Measurements from ENCODE around the gene CABYR. TPM values are rescaled to one million over a fixed set of nuclear protein-coding genes. Genes with fewer than 3 reads are reported as not detected.

The CABYR gene
- total and polyA plus RNA-seq, 2 of the 8 experiments (the other 6 are each of a cell fraction or from before 2014, with no cell fraction given), result 14.5 to 18.8 TPM

DNA sequence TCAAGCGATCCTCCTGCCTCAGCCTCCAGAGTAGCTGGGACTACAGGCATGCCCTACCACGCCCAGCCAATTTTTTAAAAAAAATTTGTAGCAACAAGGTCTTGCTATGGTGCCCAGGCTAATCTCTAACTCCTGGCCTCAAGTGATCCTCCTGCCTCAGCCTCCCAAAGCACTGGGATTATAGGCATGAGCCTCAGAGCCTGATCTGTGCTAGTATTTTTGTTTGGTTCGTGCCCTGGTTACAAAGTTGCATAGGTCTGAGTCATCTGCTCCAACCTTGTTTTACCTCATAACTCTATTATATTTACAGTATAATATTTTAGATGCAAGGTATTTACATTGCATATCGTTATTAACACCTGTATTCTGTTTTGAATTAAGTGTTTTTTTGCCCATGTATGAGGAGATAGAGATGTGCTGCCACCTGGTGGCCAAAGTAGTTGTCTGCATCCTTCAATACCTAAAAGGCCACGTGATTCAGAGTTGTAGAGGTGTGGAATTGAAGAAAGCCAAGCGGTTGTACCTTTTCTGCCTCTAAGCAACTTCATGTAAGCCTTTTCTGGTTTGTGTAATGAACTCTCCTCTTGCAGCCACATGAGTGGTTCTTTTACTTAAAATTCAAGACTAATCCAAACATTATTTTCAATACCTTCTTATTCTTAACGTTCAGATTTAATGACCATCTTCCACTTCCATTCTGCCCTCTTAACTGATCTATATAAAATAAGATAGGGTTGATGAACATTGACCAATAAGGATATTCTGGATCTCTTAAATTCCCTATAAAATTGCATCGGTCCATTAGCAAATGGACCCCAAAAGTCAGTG, 19.9 kb upstream of the CABYR start:
- POLR2A ChIA-PET (ENCODE audit: partially characterized antibody), result interaction anchor here (0.6 kb wide), 1 partner anchor 93 kb away, joined by 3 read pairs; no protein-coding TSS in a partner anchor
- H3K9me3 ChIP-seq (ENCODE audit: insufficient read depth in 2 of 2, low read depth in 1 of 2, low read length in 1 of 2), result no peaks in the 10 kb centered on the region
- no peak overlapping the region for H2BK15ac ChIP-seq (ENCODE audit: low read length)
- H3K23ac ChIP-seq (ENCODE audit: insufficient read length), result no peak overlapping the region
- H3K27ac ChIP-seq (ENCODE audit: low read depth, low read length), result no peak overlapping the region
- H3K23me2 ChIP-seq (ENCODE audit: low read depth, low read length), result no peaks in the 10 kb centered on the region; the same call in 1 of the 2 replicates
- DNase-seq (ENCODE audit: low read depth in 1 of 2, low spot score in 2 of 2) (peak in 1 of 2 experiments; percentile 76), FAIRE-seq (peak; percentile 99)
- no peak overlapping the region for H4K5ac ChIP-seq (ENCODE audit: insufficient read length, low read depth, low read length)
- no peaks in the 10 kb centered on the region for H3K79me1 ChIP-seq (ENCODE audit: low read depth, low read length)
- no peaks in the 10 kb centered on the region for H3K4me1 ChIP-seq (replicated peaks in 1 of 4; ENCODE audit: control insufficient read depth in 3 of 4, insufficient read depth in 4 of 4, low read length in 3 of 4)
- no peak overlapping the region for H2BK20ac ChIP-seq (ENCODE audit: low read length)
- no peak overlapping the region for H3K9ac ChIP-seq (replicated peaks in 1 of 4; ENCODE audit: extremely low read depth in 1 of 4, low read depth in 3 of 4, low read length in 3 of 4)
- no peak overlapping the region for H3K56ac ChIP-seq (replicated peaks; ENCODE audit: insufficient read length, low read depth, low read length)
- no peak overlapping the region for H2BK5ac ChIP-seq (ENCODE audit: low read depth, low read length)
- H2AFZ ChIP-seq (ENCODE audit: low read length), result no peak overlapping the region
- H3K27me3 ChIP-seq (replicated peaks in 1 of 4; ENCODE audit: control insufficient read depth in 3 of 4, extremely low read depth in 1 of 4, insufficient read depth in 3 of 4, low read length in 3 of 4), result no peaks in the 10 kb centered on the region
- CTCF ChIA-PET (ENCODE audit: partially characterized antibody), result interaction anchor here (0.7 to 3.6 kb wide), 17 partner anchors 10 to 416 kb away, joined by 3 to 11 read pairs (median 3); no protein-coding TSS in a partner anchor
- peaks cover 0 to 2% of the 10 kb centered on the region in 2 experiments for H4K20me1 ChIP-seq (replicated peaks in 1 of 2; ENCODE audit: control insufficient read depth in 1 of 2, insufficient read depth in 2 of 2, low read length in 2 of 2)
- no peak overlapping the region for H3K4ac ChIP-seq (replicated peaks; ENCODE audit: insufficient read length, low read depth, low read length)
- no peak overlapping the region for H4K8ac ChIP-seq (ENCODE audit: extremely low read depth, insufficient read depth, low read length)
- H3K18ac ChIP-seq (ENCODE audit: extremely low read depth, low read length), result no peak overlapping the region
- H3K14ac ChIP-seq (ENCODE audit: insufficient read length), result no peak overlapping the region
- H4K91ac ChIP-seq (replicated peaks; ENCODE audit: insufficient read length, low read length), result no peak overlapping the region
- H2AK5ac ChIP-seq (ENCODE audit: low read depth, low read length), result no peak overlapping the region
- H3K36me3 ChIP-seq (ENCODE audit: control insufficient read depth in 2 of 4, insufficient read depth in 4 of 4, low read length in 3 of 4), result peaks cover 0 to 4% (median 0%) of the 10 kb centered on the region in 4 experiments; a peak in 3 of 8 replicates
- H3K79me2 ChIP-seq (ENCODE audit: control insufficient read depth in 1 of 2, insufficient read depth in 2 of 2, low read length in 2 of 2), result no peaks in the 10 kb centered on the region
- H3K4me3 ChIP-seq (ENCODE audit: extremely low read depth in 1 of 4, insufficient read depth in 2 of 4, low read depth in 3 of 4, low read length in 4 of 4), result no peak overlapping the region
- H2BK120ac ChIP-seq (replicated peaks; ENCODE audit: low read depth, low read length), result no peak overlapping the region
- H2BK12ac ChIP-seq (ENCODE audit: low read depth, low read length), result no peak overlapping the region
- H3K4me2 ChIP-seq (ENCODE audit: insufficient read depth in 1 of 2, low read depth in 2 of 2, low read length in 2 of 2), result no peak overlapping the region
- WGBS, 2 experiments (ENCODE audit: extremely low coverage in 1 of 2, insufficient coverage in 1 of 2, insufficient read length in 1 of 2, insufficient replicate concordance in 2 of 2, low coverage in 1 of 2, low lambda C conversion rate in 2 of 2, missing lambda C conversion rate in 1 of 2), result 68 to 100% methylated on average over 1 to 8 of the region's 8 CpGs
- TF ChIP-seq NANOG (IDR thresholded peaks at IDR 0.05; ENCODE audit: insufficient read depth, low read depth, low read length, poor library complexity, severe bottlenecking) (no peak), KDM1A (IDR thresholded peaks at IDR 0.05; ENCODE audit: borderline replicate concordance, low read length) (no peak), YY1 (IDR thresholded peaks at IDR 0.05; ENCODE audit: low read depth, low read length) (no peak)
- TF ChIP-seq, protein P1, sequence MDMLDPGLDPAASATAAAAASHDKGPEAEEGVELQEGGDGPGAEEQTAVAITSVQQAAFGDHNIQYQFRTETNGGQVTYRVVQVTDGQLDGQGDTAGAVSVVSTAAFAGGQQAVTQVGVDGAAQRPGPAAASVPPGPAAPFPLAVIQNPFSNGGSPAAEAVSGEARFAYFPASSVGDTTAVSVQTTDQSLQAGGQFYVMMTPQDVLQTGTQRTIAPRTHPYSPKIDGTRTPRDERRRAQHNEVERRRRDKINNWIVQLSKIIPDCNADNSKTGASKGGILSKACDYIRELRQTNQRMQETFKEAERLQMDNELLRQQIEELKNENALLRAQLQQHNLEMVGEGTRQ (IDR thresholded peaks at IDR 0.05; ENCODE audit: low read length), result peak; percentile 85

Data from H1 (cell line).